ENCODE results near the gene ZNF609. TPM values are rescaled to one million over a fixed set of nuclear protein-coding genes. Genes with fewer than 3 reads are reported as not detected.

ZNF609 gene
- total and polyA plus RNA-seq, 2 of the 13 experiments (the other 11 are each of a cell fraction or from before 2014, with no cell fraction given), result 8.9 to 9.9 TPM

GRCh38 chr15:64548235-64548634 is 87.9 kb downstream of the ZNF609 start (continued):
- TF ChIP-seq ZBTB1 (CRISPR knock-in tag; IDR thresholded peaks at IDR 0.05; ENCODE audit: borderline replicate concordance), result no peak
- no peak for TF ChIP-seq BRD4 (CRISPR knock-in tag; IDR thresholded peaks at IDR 0.05)
- TF ChIP-seq, protein P1, sequence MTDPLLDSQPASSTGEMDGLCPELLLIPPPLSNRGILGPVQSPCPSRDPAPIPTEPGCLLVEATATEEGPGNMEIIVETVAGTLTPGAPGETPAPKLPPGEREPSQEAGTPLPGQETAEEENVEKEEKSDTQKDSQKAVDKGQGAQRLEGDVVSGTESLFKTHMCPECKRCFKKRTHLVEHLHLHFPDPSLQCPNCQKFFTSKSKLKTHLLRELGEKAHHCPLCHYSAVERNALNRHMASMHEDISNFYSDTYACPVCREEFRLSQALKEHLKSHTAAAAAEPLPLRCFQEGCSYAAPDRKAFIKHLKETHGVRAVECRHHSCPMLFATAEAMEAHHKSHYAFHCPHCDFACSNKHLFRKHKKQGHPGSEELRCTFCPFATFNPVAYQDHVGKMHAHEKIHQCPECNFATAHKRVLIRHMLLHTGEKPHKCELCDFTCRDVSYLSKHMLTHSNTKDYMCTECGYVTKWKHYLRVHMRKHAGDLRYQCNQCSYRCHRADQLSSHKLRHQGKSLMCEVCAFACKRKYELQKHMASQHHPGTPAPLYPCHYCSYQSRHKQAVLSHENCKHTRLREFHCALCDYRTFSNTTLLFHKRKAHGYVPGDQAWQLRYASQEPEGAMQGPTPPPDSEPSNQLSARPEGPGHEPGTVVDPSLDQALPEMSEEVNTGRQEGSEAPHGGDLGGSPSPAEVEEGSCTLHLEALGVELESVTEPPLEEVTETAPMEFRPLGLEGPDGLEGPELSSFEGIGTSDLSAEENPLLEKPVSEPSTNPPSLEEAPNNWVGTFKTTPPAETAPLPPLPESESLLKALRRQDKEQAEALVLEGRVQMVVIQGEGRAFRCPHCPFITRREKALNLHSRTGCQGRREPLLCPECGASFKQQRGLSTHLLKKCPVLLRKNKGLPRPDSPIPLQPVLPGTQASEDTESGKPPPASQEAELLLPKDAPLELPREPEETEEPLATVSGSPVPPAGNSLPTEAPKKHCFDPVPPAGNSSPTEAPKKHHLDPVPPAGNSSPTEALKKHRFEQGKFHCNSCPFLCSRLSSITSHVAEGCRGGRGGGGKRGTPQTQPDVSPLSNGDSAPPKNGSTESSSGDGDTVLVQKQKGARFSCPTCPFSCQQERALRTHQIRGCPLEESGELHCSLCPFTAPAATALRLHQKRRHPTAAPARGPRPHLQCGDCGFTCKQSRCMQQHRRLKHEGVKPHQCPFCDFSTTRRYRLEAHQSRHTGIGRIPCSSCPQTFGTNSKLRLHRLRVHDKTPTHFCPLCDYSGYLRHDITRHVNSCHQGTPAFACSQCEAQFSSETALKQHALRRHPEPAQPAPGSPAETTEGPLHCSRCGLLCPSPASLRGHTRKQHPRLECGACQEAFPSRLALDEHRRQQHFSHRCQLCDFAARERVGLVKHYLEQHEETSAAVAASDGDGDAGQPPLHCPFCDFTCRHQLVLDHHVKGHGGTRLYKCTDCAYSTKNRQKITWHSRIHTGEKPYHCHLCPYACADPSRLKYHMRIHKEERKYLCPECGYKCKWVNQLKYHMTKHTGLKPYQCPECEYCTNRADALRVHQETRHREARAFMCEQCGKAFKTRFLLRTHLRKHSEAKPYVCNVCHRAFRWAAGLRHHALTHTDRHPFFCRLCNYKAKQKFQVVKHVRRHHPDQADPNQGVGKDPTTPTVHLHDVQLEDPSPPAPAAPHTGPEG (CRISPR knock-in tag; IDR thresholded peaks at IDR 0.05), result no peak
- no peak for TF ChIP-seq JUND (CRISPR knock-in tag; IDR thresholded peaks at IDR 0.05)
- no peak for TF ChIP-seq FOXP1 (IDR thresholded peaks at IDR 0.05)
- TF ChIP-seq FOXP1 (CRISPR knock-in tag; IDR thresholded peaks at IDR 0.05), result no peak
- TF ChIP-seq DMTF1 (CRISPR knock-in tag; IDR thresholded peaks at IDR 0.05), result no peak
- TF ChIP-seq, protein P2, sequence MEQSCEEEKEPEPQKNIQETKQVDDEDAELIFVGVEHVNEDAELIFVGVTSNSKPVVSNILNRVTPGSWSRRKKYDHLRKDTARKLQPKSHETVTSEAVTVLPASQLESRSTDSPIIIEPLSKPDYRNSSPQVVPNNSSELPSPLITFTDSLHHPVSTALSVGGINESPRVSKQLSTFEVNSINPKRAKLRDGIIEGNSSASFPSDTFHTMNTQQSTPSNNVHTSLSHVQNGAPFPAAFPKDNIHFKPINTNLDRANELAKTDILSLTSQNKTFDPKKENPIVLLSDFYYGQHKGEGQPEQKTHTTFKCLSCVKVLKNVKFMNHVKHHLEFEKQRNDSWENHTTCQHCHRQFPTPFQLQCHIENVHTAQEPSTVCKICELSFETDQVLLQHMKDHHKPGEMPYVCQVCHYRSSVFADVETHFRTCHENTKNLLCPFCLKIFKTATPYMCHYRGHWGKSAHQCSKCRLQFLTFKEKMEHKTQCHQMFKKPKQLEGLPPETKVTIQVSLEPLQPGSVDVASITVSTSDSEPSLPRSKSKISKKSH (CRISPR knock-in tag; IDR thresholded peaks at IDR 0.05; ENCODE audit: borderline replicate concordance), result no peak
- no peak for TF ChIP-seq CBX2 (IDR thresholded peaks at IDR 0.05; ENCODE audit: low read depth, low read length)
- TF ChIP-seq CBX2 (CRISPR knock-in tag; IDR thresholded peaks at IDR 0.05; ENCODE audit: low read depth), result no peak
- TF ChIP-seq, protein P3, sequence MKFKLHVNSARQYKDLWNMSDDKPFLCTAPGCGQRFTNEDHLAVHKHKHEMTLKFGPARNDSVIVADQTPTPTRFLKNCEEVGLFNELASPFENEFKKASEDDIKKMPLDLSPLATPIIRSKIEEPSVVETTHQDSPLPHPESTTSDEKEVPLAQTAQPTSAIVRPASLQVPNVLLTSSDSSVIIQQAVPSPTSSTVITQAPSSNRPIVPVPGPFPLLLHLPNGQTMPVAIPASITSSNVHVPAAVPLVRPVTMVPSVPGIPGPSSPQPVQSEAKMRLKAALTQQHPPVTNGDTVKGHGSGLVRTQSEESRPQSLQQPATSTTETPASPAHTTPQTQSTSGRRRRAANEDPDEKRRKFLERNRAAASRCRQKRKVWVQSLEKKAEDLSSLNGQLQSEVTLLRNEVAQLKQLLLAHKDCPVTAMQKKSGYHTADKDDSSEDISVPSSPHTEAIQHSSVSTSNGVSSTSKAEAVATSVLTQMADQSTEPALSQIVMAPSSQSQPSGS (CRISPR knock-in tag; IDR thresholded peaks at IDR 0.05), result no peak
